GM21423 (cell line): Measurements from ENCODE around the gene PARP4.
"Not testable (repeated sequence)": the region's sequence is repeated elsewhere in the genome, so short reads cannot be mapped to it uniquely, and the experiment has no call there.

Experiments
- ATAC-seq: cut with Tn5 transposase; IDR thresholded peaks from one replicate; pipeline ENCODE4 v1.9.1; 2021; ENCODE audit warnings: mild to moderate bottlenecking, moderate library complexity; ENCODE audit not compliant: unreplicated experiment

Gene PARP4

DNA sequence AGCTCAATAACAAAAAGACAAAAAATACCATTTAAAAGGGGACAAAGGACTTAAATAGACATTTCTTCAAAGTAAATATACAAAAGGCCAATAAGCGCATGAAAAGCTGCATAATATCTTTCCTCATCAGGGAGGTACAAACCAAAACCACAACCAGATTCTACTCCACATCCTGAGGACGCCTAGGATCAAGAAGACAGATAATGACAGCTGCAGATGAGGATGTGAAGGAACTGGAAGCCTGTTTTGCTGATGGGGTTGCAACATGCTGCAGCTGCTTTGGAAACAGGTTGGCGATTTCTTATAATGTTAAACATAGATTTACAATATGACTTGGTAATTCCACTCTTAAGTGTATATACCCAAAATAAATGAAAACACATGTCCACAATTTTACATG, 132.4 kb downstream of the PARP4 start:
- ATAC-seq: not testable (repeated sequence)

DNA sequence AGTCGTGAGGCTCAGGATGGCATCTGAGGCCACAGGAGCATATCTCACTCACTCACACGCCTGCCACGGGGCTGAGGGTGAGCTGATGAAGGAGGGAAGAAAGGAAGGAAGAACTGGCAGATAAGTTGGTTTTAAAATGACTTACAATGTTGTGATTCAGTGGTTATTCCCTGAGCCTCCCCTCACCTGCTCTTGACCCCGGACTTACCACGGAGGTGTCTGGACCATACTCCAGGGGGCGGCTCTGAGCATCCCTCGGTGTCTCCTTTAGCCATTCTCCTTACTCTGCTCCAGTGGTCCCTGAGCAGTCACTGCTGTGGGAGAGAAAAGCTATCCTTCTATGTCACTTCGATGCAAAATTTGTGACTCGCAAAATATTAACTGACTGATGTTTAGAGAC, 141.3 kb downstream of the PARP4 start:
- not testable (repeated sequence) for ATAC-seq
